Bronchial epithelial cell (primary cell): ENCODE results near the gene CCR6. TPM values are rescaled to one million over a fixed set of nuclear protein-coding genes. Genes with fewer than 3 reads are reported as not detected.
"Not testable (repeated sequence)": the region's sequence is repeated elsewhere in the genome, so short reads cannot be mapped to it uniquely, and the experiment has no call there.

Experiments
- DNase-seq: peaks from one replicate; pipeline ENCODE4 v3.0.0-alpha.2; 2010; ENCODE audit warnings: low read depth
- FAIRE-seq: peaks from 2 replicates; lab custom pipeline; 2011; peaks lifted over from hg19 to GRCh38; lab: Jason Lieb, UNC
- H3K27me3 ChIP-seq: 2 replicates; pipeline ENCODE4 v1.5.1; 2011; ENCODE audit warnings: low read length; ENCODE audit not compliant: control insufficient read depth, insufficient read depth
- H3K36me3 ChIP-seq: 2 replicates; pipeline ENCODE4 v1.5.1; 2011; ENCODE audit warnings: low read length; ENCODE audit not compliant: control insufficient read depth, insufficient read depth
- H3K4me3 ChIP-seq: 2 replicates; pipeline ENCODE4 v1.5.1; 2011; ENCODE audit warnings: mild to moderate bottlenecking, low read depth, low read length, control low read depth
- total RNA-seq: library from RNA; depleted of rRNA; stranded (reverse); fragments of >200 nt; gene quantifications from 2 replicates; pipeline ENCODE4 v1.2.1, GENCODE V29; 2014
- TF ChIP-seq, protein P1 (sequence below): IDR thresholded peaks from 2 replicates; pipeline ENCODE4 v1.5.1; 2011; ENCODE audit warnings: mild to moderate bottlenecking, moderate library complexity, low read length, control low read depth, inconsistent platforms; ENCODE audit not compliant: insufficient read depth, severe bottlenecking

The CCR6 gene
- total RNA-seq, 1 donor from 2014 or later, result not detected

DNA sequence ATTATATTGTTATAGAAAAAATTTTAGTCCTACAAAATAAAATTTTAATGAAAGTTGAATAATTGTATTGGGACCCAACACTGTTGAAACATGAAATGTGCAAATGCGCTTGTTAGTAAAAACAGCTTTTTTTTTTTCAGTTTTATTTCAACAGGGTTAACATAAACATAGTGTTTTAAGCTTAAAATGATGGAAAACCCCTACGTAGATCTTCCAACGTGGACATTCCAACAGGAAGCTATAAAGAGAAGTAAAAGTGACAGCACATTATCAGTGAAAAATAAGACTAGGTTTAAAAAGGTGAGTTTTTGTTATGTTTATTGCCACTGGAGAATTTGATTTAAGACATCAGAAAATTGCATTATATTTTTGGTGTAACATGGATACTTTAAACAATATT, 41.4 kb downstream of the CCR6 start:
- Histone ChIP-seq H3K4me3 (no peak overlapping the region), H3K27me3 (no peaks in the 10 kb centered on the region), H3K36me3 (no peaks in the 10 kb centered on the region)
- TF ChIP-seq, protein P1, sequence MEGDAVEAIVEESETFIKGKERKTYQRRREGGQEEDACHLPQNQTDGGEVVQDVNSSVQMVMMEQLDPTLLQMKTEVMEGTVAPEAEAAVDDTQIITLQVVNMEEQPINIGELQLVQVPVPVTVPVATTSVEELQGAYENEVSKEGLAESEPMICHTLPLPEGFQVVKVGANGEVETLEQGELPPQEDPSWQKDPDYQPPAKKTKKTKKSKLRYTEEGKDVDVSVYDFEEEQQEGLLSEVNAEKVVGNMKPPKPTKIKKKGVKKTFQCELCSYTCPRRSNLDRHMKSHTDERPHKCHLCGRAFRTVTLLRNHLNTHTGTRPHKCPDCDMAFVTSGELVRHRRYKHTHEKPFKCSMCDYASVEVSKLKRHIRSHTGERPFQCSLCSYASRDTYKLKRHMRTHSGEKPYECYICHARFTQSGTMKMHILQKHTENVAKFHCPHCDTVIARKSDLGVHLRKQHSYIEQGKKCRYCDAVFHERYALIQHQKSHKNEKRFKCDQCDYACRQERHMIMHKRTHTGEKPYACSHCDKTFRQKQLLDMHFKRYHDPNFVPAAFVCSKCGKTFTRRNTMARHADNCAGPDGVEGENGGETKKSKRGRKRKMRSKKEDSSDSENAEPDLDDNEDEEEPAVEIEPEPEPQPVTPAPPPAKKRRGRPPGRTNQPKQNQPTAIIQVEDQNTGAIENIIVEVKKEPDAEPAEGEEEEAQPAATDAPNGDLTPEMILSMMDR, result no peak
- DNase-seq (no peak), FAIRE-seq (no peak)

DNA sequence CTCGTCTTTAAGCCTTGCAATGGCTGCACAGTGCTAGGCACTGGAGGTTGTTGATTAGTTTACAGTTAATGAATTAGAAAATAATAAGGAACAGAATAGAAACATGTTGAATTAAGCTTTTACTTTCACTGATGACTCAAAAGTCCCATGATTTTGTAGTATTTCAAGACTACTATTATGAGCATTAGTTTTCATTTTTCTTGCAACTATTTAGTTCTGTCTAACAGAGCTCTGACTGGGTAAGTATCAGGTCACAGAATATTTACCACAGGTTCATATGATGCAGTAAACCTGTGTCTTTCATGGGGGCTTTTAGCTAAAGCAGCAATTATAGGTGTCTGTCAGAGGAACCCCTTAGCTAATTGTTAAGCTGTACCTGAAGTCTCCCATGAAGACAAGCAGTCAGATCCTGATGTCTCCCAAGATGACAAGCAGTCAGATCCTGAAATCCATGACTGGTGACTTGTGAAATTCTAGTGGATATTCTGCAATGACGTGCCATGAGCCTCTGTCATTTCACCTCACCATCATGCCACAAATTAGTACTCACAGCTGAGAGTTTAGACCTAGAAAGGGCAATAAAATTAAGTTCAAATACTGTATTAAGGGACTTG, 43.1 kb downstream of the CCR6 start:
- Histone ChIP-seq H3K36me3 (no peaks in the 10 kb centered on the region), H3K4me3 (no peak overlapping the region), H3K27me3 (no peaks in the 10 kb centered on the region)
- FAIRE-seq (no peak), DNase-seq (no peak)
- TF ChIP-seq, protein P1, result no peak

DNA sequence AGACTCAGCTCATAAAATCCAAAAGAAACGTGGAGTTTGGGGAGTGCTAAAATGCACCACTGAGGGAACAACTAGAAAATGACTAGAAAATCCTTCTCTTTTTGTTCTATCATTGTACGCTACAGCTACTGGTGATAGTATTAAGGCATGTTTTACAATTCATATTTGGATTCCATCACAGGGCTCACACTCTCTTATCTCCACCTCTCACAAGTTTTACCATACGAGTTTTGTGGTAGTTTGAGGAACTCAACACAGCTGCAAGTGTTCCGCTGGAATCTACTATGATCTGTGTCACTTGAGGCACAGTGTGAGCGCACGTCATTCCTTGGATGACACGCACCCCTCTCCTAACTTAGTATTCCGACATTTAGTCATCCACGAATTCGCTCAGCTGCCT, 44.8 kb downstream of the CCR6 start:
- H3K27me3 ChIP-seq, H3K36me3 ChIP-seq, DNase-seq, FAIRE-seq, H3K4me3 ChIP-seq: not testable (repeated sequence)

DNA sequence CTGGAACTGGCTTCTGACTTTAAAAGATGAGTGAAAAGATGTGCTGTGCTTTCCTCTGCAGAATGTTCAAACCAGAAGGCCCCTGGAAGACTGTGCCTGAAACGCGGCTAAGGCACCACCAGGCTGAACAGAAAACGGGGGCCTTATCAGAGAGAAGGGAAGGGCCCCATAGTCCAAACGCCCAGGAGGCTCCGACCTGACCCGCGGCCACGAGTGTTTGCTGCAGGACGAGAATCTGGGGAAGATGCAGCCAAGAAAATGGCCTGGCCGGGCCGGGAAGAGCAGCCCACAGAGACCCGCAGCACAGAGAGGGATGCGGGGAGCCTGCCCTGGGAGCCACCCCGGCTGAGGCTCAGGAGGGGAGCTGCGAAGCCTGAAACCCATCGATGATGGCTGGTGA, 45.4 kb downstream of the CCR6 start:
- not testable (repeated sequence) for H3K27me3 ChIP-seq, H3K4me3 ChIP-seq, H3K36me3 ChIP-seq, FAIRE-seq, DNase-seq

DNA sequence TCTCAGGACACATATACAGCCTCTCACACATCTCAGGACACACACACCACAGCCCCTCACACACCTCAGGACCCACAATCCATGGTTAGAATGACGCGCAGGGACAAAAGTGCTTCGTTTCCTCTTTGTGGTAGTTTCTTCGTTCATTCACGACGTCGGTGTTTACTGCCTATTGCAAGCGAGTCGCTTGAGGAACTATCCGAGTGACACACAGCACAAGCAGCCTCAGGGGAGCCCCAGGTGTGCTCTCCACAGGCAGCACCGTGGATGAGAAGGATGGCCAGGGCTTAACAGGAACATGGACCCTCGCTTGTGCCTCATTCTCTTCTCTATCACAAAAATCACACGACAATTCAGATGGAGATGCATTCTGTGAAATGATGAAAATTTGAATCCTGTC, 47.0 kb downstream of the CCR6 start:
- FAIRE-seq, H3K27me3 ChIP-seq, H3K4me3 ChIP-seq, DNase-seq, H3K36me3 ChIP-seq: not testable (repeated sequence)

DNA sequence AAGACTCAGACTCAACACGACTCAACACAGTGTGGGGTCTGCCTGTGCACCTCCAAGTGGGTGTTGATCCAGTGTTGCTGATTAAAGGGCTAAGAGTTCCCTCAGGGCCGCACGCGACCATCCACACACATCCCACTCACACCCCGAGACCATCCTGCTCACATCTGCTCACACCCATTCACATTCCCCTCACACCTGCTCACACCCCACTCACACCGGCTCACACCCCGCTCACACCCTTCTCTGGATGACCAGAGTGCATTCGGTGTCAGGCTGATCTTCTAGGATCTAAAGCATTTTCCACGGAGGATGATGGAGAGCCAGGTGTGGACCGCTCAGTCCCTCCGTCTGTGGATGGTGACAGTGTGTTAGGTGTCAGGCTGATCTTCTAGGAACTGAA, 48.4 kb downstream of the CCR6 start:
- DNase-seq, H3K27me3 ChIP-seq, H3K4me3 ChIP-seq, H3K36me3 ChIP-seq, FAIRE-seq: not testable (repeated sequence)

DNA sequence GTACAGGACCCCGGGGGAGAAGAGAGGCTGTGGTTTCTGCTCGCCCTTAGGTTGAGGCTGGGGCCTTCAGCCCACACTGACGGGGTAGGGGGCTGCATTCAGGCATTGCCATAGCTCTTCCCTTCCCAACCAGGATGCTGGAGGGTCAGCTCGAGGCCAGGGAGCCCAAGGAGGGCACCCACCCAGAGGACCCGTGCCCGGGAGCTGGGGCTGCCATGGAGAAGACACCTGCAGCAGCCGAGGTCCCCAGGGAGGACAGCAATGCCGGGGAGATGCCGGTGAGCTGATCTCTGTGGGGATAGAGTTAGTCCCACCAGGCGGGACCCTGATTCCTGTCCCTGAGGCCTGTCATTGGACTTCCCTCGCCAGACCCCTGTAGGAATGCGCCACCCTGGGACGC, 49.1 kb downstream of the CCR6 start:
- DNase-seq, H3K4me3 ChIP-seq, H3K36me3 ChIP-seq, FAIRE-seq, H3K27me3 ChIP-seq: not testable (repeated sequence)

DNA sequence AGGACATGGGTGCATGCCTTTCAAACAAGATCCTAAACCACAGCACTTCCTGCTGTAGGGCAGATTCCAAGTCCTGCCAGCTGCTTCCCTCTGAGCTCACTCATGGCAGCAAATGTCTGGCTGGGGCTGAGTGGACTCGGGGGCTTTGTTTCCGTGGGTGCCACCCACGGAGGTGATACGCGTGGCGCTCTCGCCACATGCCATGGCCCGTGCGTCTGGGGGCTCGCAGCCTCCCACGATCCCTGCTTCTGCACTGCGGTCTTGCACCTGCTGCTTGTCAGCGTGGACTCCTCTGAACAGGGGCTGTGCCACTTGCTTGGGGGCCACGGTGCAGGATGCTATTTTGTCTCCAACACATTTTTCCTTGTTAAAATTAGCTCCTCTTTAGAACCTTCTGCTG, 54.4 kb downstream of the CCR6 start:
- H3K36me3 ChIP-seq, FAIRE-seq, DNase-seq, H3K27me3 ChIP-seq, H3K4me3 ChIP-seq: not testable (repeated sequence)

DNA sequence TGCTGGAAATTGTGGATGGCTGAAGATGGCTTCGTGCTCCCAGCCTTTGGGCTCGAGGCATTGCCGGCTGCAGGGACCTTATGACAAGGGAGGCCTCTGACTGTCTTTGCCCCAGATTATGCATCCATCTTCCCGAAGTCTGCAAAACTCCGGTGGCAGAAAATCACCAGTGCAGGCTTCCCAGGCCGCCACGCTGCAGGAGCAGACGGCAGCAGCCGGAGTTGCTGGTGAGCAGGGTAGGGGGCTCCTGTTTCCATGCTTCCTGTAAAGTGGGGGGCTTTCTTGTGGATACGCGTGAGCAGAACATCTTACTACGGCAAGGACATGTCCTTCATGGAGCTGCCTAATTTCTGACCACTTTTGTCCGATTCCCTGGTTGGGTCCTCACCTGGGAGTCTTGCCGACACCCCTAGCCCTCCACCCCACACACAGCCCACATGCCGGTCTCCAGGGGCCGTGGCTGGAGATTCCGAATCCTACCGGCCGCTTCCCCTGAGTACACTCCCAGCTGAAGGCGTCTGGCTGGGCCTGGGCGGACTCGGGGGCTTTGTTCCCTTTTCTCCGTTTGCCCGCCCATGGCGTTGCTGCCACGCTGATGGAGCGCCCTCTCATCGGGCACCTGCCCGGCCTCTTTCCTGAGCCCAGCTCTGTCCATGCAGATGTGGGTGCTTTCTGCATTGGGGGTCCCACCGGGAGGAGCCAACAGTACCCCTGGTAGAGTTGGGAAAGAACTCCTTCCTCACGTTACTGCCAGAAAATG, 56.2 kb downstream of the CCR6 start:
- not testable (repeated sequence) for H3K27me3 ChIP-seq, H3K36me3 ChIP-seq, DNase-seq, H3K4me3 ChIP-seq, FAIRE-seq

DNA sequence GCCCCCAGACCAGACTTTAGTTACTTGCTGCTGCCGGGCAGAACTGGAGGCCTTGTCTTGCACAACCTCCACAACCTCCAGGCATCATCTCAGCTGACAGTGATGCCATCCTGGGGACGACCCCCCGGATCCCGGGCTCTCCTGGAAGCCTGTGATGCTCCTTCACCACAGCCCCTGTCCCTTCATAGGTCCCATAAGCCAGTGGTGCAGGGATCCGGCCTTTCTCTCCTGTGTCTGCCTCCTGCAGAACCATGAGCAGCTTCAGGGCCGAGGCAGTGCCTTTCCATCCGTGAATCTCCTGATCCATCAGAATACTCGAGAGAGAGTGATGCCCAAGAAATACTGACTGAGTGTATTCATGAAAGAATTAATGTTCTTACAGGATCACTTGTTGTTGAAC, 57.2 kb downstream of the CCR6 start:
- H3K27me3 ChIP-seq, FAIRE-seq, H3K36me3 ChIP-seq, DNase-seq, H3K4me3 ChIP-seq: not testable (repeated sequence)

DNA sequence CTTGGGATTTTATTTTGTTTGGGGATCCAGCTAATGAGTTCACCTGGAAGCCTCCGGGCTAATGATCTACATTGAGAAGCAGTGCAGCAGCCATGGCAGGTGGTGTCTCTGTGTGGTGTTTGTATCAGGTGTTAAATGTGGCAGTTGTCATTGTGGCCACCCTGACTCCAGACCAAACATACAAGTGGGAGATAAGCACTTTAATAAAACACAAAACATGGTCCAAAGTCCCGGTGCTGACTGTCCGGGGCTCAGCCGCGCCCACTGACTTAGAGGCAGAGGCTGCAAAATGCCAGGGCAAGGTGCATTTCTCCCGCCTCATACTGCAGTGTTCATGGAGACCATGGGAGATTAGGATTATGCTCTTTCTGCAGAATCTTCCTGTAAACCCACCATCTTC, 58.5 kb downstream of the CCR6 start:
- not testable (repeated sequence) for H3K27me3 ChIP-seq, DNase-seq, H3K4me3 ChIP-seq, H3K36me3 ChIP-seq, FAIRE-seq

DNA sequence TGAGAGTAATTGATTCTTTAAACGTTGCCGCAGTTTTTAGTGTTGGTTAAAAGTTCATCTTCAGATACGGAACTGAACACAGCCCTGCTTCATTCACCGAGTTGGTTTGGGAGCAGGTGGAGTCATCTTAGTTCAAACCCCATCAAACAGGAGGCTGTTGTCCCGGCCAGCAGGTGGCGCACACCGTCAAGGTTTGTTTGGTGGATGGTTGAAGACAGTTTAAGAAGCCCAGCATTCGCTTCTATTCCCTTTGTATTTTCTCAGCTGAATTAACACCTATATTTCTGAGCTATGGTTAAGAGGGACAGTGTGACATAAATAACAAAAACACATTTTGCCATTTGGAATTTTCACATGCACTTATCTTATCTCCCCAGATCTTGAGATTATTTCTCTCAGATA, 60.0 kb downstream of the CCR6 start:
- not testable (repeated sequence) for FAIRE-seq, H3K36me3 ChIP-seq, DNase-seq

More for the DNA sequence above, 60.0 kb downstream of the CCR6 start:
- not testable (repeated sequence) for H3K27me3 ChIP-seq, H3K4me3 ChIP-seq
